ENCODE results near the gene GJA9. TPM values are rescaled to one million over a fixed set of nuclear protein-coding genes. Genes with fewer than 3 reads are reported as not detected.

The GJA9 gene
- total and polyA plus RNA-seq, 2 donors (not counting 1 experiment from before 2014, with no cell fraction given) = under 0.01 TPM; not detected in 1

- no peaks in the 10 kb centered on the region for H4K20me1 ChIP-seq (ENCODE audit: control insufficient read depth, extremely low read depth, insufficient read depth, low read length)
- H3K9ac ChIP-seq (ENCODE audit: insufficient read depth, low read length) = no peak overlapping the region
- DNase-seq (ENCODE audit: low read depth in 2 of 2) = no peak
- no peaks in the 10 kb centered on the region for H3K27me3 ChIP-seq (ENCODE audit: control insufficient read depth, insufficient read depth, low read length)
- no peak overlapping the region for H3K4me3 ChIP-seq (replicated peaks in 1 of 4; ENCODE audit: control extremely low read depth in 1 of 4, insufficient read depth in 1 of 4, low read depth in 3 of 4, low read length in 4 of 4)
- H3K27ac ChIP-seq (ENCODE audit: insufficient read depth, low read length) = no peak overlapping the region
- no peaks in the 10 kb centered on the region for H3K9me3 ChIP-seq (ENCODE audit: control insufficient read depth, insufficient read depth, low read depth, low read length)
- H3K79me2 ChIP-seq (ENCODE audit: control insufficient read depth, insufficient read depth, low read length) = no peaks in the 10 kb centered on the region
- H3K4me1 ChIP-seq (ENCODE audit: control insufficient read depth, extremely low read depth, insufficient read depth, low read length) = no peaks in the 10 kb centered on the region
- no peak overlapping the region for H2AFZ ChIP-seq (ENCODE audit: low read length)
- no peak overlapping the region for H3K4me2 ChIP-seq (ENCODE audit: extremely low read depth, insufficient read depth, low read length)
- TF ChIP-seq CTCF (conservative IDR thresholded peaks at IDR 0.05 in 1 of 2, IDR thresholded peaks at IDR 0.05 in 1 of 2; ENCODE audit: low read depth in 1 of 2, low read length in 2 of 2) (no peak), EZH2 (IDR thresholded peaks at IDR 0.05; ENCODE audit: low read length, missing control alignments) (no peak)
- H3K36me3 ChIP-seq (ENCODE audit: control insufficient read depth, insufficient read depth, low read length) = no peaks in the 10 kb centered on the region
These were observed 14.8 kb upstream of the GJA9 start for GRCh38 chr1:38896169-38896568.

- no peak overlapping the region for H3K4me2 ChIP-seq (ENCODE audit: extremely low read depth, insufficient read depth, low read length)
- no peak overlapping the region for H3K4me3 ChIP-seq (replicated peaks in 1 of 4; ENCODE audit: control extremely low read depth in 1 of 4, insufficient read depth in 1 of 4, low read depth in 3 of 4, low read length in 4 of 4)
- H3K27ac ChIP-seq (ENCODE audit: insufficient read depth, low read length) = no peak overlapping the region
- DNase-seq (ENCODE audit: low read depth in 2 of 2) = no peak
- H3K9ac ChIP-seq (ENCODE audit: insufficient read depth, low read length) = no peak overlapping the region
- H3K36me3 ChIP-seq (ENCODE audit: control insufficient read depth, insufficient read depth, low read length) = no peaks in the 10 kb centered on the region
- H2AFZ ChIP-seq (ENCODE audit: low read length) = no peak overlapping the region
- no peak for TF ChIP-seq EZH2 (IDR thresholded peaks at IDR 0.05; ENCODE audit: low read length, missing control alignments)
- H4K20me1 ChIP-seq (ENCODE audit: control insufficient read depth, extremely low read depth, insufficient read depth, low read length) = no peaks in the 10 kb centered on the region
- H3K4me1 ChIP-seq (ENCODE audit: control insufficient read depth, extremely low read depth, insufficient read depth, low read length) = no peaks in the 10 kb centered on the region
- no peaks in the 10 kb centered on the region for H3K79me2 ChIP-seq (ENCODE audit: control insufficient read depth, insufficient read depth, low read length)
- no peaks in the 10 kb centered on the region for H3K9me3 ChIP-seq (ENCODE audit: control insufficient read depth, insufficient read depth, low read depth, low read length)
- no peaks in the 10 kb centered on the region for H3K27me3 ChIP-seq (ENCODE audit: control insufficient read depth, insufficient read depth, low read length)
These were observed 11.6 kb upstream of the GJA9 start for GRCh38 chr1:38892976-38893375.

- peak in 1 of 2 donors; percentile 30 for DNase-seq (ENCODE audit: low read depth in 2 of 2)
- no peak overlapping the region for H3K27ac ChIP-seq (ENCODE audit: insufficient read depth, low read length)
- H4K20me1 ChIP-seq (ENCODE audit: control insufficient read depth, extremely low read depth, insufficient read depth, low read length) = no peaks in the 10 kb centered on the region
- no peaks in the 10 kb centered on the region for H3K4me1 ChIP-seq (ENCODE audit: control insufficient read depth, extremely low read depth, insufficient read depth, low read length)
- no peaks in the 10 kb centered on the region for H3K79me2 ChIP-seq (ENCODE audit: control insufficient read depth, insufficient read depth, low read length)
- H3K4me2 ChIP-seq (ENCODE audit: extremely low read depth, insufficient read depth, low read length) = no peak overlapping the region
- no peaks in the 10 kb centered on the region for H3K9me3 ChIP-seq (ENCODE audit: control insufficient read depth, insufficient read depth, low read depth, low read length)
- no peak overlapping the region for H3K4me3 ChIP-seq (replicated peaks in 1 of 4; ENCODE audit: control extremely low read depth in 1 of 4, insufficient read depth in 1 of 4, low read depth in 3 of 4, low read length in 4 of 4)
- H2AFZ ChIP-seq (ENCODE audit: low read length) = no peak overlapping the region
- no peaks in the 10 kb centered on the region for H3K27me3 ChIP-seq (ENCODE audit: control insufficient read depth, insufficient read depth, low read length)
- no peak for TF ChIP-seq CTCF (conservative IDR thresholded peaks at IDR 0.05 in 1 of 2, IDR thresholded peaks at IDR 0.05 in 1 of 2; ENCODE audit: low read depth in 1 of 2, low read length in 2 of 2)
- TF ChIP-seq EZH2 (IDR thresholded peaks at IDR 0.05; ENCODE audit: low read length, missing control alignments) = no peak
- no peaks in the 10 kb centered on the region for H3K36me3 ChIP-seq (ENCODE audit: control insufficient read depth, insufficient read depth, low read length)
- no peak overlapping the region for H3K9ac ChIP-seq (ENCODE audit: insufficient read depth, low read length)
These were observed 10.4 kb upstream of the GJA9 start for GRCh38 chr1:38891753-38892152.

Data from fibroblast of lung (primary cell).